Suppressor macrophage (primary cell): Measurements from ENCODE around the gene EIF4A3.
"Not testable (repeated sequence)": the region's sequence is repeated elsewhere in the genome, so short reads cannot be mapped to it uniquely, and the experiment has no call there.

Experiments used
- DNase-seq, 4 experiments: peaks; one replicate each; pipeline ENCODE4 v3.0.0-alpha.2; 2020 to 2022

Gene EIF4A3

DNA sequence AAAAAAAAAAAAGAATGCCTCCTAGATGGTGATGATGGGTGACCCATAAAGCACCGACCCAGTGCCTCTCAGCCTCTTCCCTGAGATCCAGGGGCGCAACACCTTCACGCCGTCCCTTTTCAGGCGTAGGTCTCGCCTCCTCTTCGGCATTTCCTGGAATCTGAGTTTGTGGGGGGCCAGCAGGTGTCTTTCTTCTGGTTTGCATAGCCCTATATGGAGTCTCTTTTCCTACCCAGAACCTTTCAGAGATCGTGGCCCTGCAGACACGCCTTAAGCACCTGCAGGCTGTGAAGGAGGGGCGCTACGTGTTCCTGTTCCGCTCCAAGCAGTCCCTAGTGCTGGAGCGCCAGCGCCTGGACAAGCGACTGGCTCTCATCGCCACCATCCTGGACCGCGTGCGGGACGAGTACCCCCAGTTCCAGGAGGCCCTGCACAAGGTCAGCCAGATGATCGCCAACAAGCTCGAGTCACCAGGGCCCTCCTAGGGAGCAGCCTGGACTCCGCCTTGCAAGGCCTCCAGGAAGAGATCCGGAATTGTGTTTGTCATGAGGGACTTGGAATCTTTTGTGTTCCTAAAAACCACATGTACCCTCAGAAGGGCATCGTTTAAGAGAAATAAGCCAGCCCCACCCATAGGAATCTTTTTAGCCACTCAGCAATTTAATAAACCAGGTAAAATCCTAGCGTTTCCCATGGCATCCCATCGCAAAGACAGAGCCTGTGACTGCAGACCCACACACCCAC, 47.5 kb downstream of the EIF4A3 start:
- DNase-seq: no peak

DNA sequence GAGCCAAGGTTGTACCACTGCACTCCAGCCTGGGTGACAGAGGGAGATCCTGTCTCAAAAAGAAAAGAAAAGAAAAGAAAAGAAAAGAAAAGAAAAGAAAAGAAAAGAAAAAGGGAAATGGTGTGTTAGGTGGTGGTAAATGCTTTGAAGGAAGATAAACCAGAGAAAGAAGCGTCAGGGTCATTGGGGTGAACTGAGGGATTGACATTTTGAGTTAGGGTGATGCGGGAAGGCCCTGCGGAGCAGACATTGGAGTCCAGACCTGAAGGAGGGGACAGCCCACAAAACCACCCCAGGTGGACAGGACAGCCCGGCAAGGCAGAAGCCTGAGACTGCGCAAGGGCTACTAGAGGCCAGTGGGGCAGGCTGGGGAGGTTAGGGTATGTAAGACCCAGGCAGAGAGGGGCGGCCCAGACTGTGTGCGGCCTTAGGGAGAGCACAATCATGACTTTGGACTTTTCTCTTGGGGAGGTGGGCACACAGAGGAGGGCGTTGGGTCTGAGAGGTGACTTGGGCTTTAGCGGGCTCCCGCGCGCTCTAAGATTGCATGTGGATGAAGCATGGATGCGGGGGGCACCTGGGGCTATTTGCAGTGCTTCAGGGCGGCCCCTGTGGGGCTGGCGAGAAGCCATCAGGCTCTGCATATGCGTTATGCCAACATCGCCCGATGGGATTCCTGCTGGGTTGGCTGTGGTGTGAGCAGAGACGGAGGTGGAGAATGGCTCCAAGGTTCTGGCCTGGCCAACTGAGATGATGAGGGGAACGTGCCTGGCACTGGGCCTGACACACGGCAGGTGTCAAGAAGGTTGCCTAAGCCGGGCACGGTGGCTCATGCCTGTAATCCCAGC, 48.9 kb downstream of the EIF4A3 start:
- DNase-seq: no peak

DNA sequence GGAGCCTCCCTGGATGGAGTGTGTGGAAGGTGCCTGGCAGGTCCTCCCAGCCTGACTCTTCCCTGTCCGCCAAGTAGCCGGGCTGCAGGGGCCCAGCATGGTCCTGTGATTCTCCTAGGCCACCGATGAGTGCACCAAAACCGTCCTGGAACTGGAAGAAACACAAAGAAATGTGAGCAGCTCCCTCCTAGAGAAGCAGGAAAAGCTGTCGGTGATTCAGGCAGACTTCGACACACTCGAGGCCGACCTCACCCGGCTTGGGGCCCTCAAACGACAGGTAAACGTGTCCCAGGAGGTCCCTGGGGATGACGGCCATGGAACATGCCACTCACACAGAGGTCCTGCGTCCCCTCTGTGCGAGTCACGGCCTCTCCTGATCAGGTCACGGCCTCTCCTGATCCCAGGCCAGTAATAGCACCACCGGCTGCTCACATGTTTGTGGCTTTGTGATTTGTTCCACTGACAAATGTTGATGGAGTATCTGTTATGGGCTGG, 49.8 kb downstream of the EIF4A3 start:
- no peak for DNase-seq

DNA sequence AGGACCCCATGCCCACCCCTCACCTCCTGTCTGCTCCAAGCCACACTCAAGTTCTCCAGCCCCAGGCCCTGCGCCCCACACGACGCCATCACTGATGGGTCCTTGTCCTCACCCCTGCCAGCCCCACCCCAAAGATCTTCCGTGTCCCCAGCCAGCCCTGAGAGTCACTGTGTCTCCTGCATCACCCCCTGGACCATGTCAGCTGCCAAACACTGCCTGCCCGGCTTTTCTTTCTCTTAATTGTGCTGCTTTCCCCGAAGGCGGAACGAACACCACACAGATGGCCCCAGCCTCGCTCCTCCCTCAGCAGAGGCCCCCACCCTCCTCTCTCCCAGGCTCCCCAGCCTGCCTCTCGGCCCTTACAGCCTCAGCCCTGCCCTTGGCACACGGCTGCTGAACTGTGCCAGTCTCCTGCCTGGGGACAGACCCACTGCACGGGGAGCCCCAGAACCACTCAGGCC, 50.3 kb downstream of the EIF4A3 start:
- no peak for DNase-seq

DNA sequence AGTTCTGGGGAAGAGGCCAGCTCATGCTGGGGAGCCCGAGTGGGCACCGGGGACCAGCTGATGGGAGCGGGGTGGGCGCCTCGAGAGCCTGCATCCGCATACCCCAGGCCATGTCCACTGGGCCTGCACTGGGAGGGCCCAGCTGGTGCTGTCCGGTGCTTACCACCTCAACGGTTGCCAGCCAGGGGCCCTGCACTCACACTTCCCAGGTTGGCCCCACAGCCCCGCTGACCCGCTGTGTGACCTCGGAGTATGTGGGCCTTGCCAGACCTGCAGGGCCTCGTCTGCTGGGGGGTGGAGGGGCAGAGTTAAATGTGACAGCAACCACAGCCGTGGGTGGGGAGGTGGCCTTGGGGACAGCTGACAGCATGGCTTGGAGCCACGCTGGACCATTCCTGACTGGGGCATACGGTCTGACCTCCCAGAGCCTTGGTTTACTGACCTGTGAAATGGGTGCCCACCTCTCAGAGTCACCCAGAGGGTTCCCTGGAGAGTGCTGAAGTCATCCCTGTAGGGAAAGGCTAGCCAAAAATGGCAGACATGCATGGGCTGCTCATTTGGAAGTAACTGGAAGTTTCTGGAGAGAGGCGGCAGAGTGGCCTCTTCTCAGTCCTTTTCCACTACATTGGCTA, 51.0 kb downstream of the EIF4A3 start:
- peak in 2 of 4 experiments; percentile 17 to 32 for DNase-seq

DNA sequence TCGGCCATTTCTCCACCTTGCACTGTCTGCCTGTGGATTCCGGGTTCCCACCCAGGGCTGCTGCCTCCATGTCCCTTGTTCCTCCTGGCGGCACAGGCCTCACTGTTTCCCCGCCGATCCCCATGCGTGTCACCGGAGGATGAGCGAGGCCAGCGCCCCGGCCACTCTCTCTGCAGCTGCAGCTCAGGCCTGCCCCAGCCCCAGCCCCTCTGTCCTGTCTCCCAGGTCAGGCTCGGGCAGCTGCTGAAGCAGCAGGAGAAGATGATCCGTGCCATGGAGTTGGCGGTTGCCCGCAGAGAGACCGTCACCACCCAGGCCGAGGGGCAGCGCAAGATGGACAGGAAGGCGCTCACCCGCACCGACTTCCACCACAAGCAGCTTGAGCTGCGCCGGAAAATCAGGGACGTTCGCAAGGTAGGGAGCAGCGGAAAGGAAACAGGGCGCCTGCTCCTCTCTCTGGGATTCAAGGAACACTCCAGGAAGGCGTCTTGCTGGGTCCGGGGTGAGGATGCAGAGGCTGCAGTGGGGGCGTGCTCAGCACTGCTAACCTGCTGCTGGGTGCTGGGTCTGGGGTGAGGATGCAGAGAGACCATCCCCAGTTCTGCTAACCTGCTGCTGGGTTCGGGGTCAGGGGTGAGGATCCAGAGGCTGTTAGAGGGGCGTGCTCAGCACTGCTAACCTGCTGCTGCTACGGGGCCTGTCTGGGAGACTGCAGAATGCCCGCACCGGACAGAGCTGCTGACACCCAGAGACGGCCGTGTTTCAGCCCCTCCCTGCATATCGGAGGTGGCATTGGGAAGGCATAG, 51.7 kb downstream of the EIF4A3 start:
- DNase-seq: no peak

DNA sequence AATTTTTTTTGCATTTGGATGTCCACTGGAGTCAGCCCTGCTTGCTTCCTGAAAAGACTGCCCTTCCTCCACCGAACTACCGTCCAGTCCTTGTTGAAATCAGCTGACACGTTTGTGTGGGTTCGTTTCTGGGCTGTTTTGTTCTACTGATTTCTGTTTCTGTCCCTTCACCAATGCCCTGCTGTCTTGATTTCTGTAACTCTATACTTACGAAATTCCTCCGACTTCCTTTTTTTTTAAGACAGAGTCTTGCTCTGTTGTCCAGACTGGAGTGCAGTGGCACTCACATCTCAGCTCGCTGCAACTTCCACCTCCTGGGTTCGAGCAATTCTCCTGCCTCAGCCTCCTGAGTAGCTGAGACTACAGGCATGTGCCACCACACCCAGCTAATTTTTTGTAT, 54.0 kb downstream of the EIF4A3 start:
- DNase-seq: peak; percentile 89 to 97 (median 93)

DNA sequence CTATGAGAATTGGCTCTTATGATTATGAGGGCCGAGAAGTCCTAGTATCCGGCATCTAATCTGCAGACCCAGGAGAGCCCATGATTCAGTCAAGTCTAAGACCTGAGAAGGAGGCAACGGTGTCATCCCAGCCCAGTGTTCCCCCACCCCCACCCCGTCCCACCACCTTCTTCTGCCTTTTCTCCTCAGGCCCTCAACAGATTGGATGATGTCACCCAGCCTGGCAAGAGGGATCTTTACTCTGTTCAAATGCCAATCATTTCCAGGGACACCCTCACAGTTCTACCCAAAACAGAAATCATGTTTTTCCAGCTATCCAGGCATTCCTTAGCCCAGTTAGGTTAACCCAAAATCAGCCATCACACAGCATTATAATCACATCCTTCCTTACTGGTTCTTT, 55.6 kb downstream of the EIF4A3 start:
- peak; percentile 7 to 57 (median 50) for DNase-seq

DNA sequence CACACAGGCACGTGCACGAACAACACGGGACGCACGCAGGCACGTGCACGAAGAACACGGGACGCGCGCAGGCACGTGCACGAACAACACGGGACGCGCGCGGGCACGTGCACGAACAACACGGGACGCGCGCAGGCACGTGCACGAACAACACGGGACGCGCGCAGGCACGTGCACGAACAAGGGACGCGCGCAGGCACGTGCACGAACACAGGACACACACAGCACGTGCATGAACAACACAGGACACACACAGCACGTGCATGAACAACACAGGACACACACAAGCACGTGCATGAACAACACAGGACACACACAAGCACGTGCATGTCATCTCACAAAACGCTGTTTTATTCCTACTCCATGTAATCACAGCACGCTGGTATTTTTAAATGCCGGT, 56.8 kb downstream of the EIF4A3 start:
- not testable (repeated sequence) for DNase-seq

DNA sequence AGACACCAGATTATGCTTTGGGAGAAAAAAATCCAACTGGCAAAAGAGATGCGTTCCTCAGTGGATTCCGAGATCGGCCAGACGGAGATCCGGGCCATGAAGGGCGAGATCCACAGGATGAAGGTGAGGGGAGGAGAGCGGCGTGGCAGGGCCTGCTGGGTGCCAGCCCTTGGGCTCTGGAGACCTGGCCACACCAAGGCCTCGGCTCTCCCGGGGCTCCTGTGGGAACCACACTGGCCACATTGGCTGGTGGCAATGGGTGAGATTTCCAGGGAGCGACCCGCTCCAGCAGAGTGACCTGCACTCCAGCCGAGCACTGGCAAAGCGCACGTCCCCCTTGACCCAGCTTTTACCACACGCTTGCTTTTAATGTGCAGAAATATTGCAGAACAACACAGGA, 57.2 kb downstream of the EIF4A3 start:
- no peak for DNase-seq

DNA sequence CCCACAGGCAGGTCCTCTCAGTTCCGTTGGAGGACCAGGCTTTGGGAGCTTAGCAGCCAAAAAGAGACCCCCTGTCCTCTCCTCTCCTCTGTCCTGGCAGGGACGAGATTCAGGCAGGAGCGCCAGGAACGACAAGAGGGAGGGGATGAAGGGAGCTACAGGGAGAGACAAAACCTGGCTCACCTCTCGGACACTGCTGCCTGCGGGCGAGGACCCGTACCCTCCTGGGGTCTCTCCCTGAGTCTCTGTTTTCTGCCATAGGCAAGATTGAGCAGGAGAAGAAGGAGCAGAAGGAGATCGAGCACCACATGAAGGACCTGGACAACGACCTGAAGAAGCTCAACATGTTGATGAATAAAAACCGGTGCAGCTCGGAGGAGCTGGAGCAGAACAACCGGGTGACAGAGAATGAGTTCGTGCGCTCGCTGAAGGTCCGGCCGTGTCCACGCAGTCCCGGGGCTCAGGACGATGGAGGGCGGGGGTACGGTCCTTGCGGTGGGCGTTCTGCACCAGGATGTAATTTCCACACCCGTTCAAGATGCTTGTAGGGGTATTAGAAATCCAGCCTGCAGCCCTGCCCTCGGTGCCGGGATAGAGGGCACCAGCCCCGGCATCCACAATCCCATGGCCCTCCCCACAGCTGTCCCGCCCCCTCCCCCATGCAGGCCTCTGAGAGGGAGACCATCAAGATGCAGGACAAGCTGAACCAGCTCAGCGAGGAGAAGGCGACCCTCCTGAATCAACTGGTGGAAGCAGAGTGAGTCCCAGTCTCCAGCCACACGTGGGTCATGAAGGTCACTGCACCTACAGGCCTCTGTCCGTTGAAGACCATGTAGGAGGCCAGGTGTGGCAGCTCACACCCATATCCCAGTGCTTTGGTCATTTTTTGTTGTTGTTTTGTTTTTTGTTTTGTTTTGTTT, 59.3 kb downstream of the EIF4A3 start:
- no peak for DNase-seq

DNA sequence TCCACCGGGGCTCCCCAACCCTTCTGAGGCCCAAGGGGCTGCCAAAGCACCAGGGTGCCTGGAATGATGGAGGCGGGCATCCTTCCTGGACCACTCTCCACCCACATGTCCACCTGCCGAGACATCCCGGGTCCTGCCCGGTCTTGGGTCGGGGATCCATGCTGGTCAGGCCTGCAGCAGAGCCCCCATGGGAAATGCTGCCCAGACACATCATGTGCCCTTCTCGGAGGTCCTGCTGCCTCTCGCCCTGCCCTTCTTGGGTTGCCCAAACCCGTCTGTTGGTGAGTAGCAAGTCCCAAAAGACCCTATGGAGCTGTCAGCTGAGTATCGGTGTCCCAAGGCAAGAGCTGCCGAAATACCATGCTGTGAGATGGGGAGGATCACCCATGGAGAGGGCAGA, 60.3 kb downstream of the EIF4A3 start:
- no peak for DNase-seq

DNA sequence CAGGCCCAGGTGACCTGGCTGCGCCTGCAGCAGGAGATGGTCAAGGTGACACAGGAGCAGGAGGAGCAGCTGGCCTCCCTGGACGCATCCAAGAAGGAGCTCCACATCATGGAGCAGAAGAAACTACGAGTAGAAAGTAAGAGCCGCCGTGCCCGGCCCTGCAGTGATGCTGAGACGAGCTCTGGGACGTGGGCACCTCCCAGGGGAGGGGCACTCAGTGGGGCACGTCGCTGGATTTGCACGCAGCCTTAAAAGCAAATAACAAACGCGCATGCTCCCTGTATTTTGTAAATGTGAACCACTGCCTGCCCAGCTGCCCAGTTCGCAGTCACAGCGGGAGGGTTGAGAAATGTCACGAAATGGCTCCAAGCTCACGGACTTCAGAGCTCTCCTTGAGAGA, 60.8 kb downstream of the EIF4A3 start:
- no peak for DNase-seq

DNA sequence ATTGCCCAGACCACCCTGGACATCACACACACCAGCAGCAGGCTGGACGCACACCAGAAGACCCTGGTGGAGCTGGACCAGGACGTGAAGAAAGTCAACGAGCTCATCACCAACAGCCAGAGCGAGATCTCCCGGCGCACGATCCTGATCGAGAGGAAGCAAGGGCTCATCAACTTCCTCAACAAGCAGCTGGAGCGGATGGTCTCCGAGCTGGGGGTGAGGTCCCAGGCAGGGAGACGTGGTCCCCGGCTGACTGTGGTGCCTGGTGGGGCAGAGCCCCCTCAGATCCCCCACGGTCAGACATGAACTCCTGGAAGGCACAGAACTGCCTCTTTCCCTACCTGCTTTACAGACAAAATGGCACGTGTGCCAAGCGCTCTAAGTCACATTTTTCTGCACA, 62.2 kb downstream of the EIF4A3 start:
- DNase-seq: peak in 1 of 4 experiments; percentile 0
